Measurements from ENCODE around the gene LUZP2. TPM values are rescaled to one million over a fixed set of nuclear protein-coding genes. Genes with fewer than 3 reads are reported as not detected.
"Not testable (repeated sequence)": the region's sequence is repeated elsewhere in the genome, so short reads cannot be mapped to it uniquely, and the experiment has no call there.

The LUZP2 gene
- total RNA-seq, 1 donor from 2014 or later = 2.1 TPM

- Histone ChIP-seq H3K9ac (ENCODE audit: low read depth in 1 of 3, low read length in 3 of 3) (no peak overlapping the region), H3K27ac (ENCODE audit: low read depth, low read length) (no peak overlapping the region), H3K9me3 (ENCODE audit: control insufficient read depth in 3 of 3, low read length in 3 of 3) (no peaks in the 10 kb centered on the region), H3K4me3 (ENCODE audit: low read length in 3 of 3) (no peak overlapping the region), H3K27me3 (ENCODE audit: control insufficient read depth in 3 of 3, insufficient read depth in 3 of 3, low read length in 3 of 3) (no peaks in the 10 kb centered on the region), H3K4me1 (ENCODE audit: control insufficient read depth in 3 of 3, insufficient read depth in 3 of 3, low read length in 3 of 3) (no peaks in the 10 kb centered on the region), H3K36me3 (ENCODE audit: control insufficient read depth in 3 of 3, insufficient read depth in 3 of 3, low read length in 3 of 3) (no peaks in the 10 kb centered on the region)
Measured at GRCh38 chr11:24870048-24870447, 373.2 kb downstream of the LUZP2 start.

DNA sequence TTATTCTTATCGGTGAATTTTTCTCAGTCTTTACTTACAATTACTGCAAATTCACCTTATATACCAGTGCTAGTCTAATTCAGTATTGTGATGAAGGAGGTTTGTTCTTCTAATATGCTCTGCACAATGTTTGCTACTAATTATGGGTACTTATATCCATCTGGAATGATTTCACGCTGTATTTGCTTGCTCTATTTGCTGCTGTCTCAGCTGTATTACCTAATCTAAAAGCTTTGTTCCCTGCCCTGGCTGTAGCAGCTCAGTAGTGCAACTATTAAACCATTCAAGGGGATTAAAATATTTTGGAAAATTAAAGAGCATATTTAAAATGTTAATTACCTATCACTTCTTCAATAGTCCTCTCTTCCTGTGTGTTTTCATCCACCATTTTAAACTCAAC, 375.3 kb downstream of the LUZP2 start:
- Histone ChIP-seq H3K9ac (ENCODE audit: low read depth in 1 of 3, low read length in 3 of 3) (no peak overlapping the region), H3K9me3 (ENCODE audit: control insufficient read depth in 3 of 3, low read length in 3 of 3) (no peaks in the 10 kb centered on the region), H3K4me3 (ENCODE audit: low read length in 3 of 3) (no peak overlapping the region), H3K4me1 (ENCODE audit: control insufficient read depth in 3 of 3, insufficient read depth in 3 of 3, low read length in 3 of 3) (no peaks in the 10 kb centered on the region), H3K27me3 (ENCODE audit: control insufficient read depth in 3 of 3, insufficient read depth in 3 of 3, low read length in 3 of 3) (no peaks in the 10 kb centered on the region), H3K27ac (ENCODE audit: low read depth, low read length) (no peak overlapping the region), H3K36me3 (ENCODE audit: control insufficient read depth in 3 of 3, insufficient read depth in 3 of 3, low read length in 3 of 3) (no peaks in the 10 kb centered on the region)

DNA sequence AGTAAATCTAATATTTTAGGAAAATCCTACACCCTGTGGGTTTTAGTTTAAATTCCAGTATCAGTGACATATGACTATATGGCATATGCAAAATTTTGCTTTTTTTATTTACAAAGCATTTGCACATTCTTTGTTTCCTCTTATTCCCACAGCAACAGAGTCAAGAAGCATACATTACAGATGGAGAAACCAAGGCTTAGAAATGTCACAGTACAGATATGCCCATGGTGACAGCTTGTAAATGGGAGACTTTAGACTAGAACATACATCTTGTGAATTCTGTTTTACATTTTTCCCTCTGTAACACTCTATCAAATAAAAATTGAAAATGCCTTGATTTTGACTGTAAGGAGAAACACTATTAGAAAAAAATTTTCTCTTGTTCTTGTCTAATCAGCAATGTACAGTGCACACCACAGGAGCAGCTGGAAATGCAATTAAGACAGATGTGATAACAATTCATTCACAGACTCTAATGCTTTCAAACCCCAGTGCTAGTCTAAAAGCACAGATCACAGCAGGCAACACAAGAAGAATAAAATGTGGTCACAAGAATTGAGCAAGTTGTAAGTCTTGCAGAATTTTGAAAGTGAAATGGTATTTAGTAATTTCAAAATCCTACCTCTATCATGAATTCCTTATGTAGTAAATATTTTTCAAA, 375.9 kb downstream of the LUZP2 start:
- H3K9me3 ChIP-seq (ENCODE audit: control insufficient read depth in 3 of 3, low read length in 3 of 3) = no peaks in the 10 kb centered on the region
- no peak overlapping the region for H3K9ac ChIP-seq (ENCODE audit: low read depth in 1 of 3, low read length in 3 of 3)
- H3K27ac ChIP-seq (ENCODE audit: low read depth, low read length) = no peak overlapping the region
- no peaks in the 10 kb centered on the region for H3K27me3 ChIP-seq (ENCODE audit: control insufficient read depth in 3 of 3, insufficient read depth in 3 of 3, low read length in 3 of 3)
- H3K4me3 ChIP-seq (ENCODE audit: low read length in 3 of 3) = no peak overlapping the region
- no peaks in the 10 kb centered on the region for H3K4me1 ChIP-seq (ENCODE audit: control insufficient read depth in 3 of 3, insufficient read depth in 3 of 3, low read length in 3 of 3)
- no peaks in the 10 kb centered on the region for H3K36me3 ChIP-seq (ENCODE audit: control insufficient read depth in 3 of 3, insufficient read depth in 3 of 3, low read length in 3 of 3)

DNA sequence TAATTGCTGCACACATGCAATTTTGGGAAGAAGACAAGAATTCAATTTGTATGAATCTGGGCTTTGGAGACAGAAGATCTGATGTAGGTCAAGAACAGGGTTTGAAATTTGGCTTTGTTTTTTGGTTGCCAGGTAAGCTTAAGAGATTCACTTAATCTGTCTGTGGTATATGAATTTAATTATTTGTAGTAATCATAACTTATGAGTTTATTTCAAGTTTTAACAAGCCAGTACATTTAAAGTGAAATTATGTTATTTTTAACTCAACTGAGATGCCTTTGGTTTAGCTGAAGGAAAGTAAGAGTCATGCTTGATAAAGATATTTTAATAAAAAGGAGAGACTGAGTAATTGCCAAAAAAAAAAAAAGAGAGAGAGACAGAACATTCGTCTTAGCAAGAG, 384.1 kb downstream of the LUZP2 start:
- H3K9me3 ChIP-seq (ENCODE audit: control insufficient read depth in 3 of 3, low read length in 3 of 3) = no peaks in the 10 kb centered on the region
- H3K9ac ChIP-seq (ENCODE audit: low read depth in 1 of 3, low read length in 3 of 3) = no peak overlapping the region
- no peaks in the 10 kb centered on the region for H3K4me1 ChIP-seq (ENCODE audit: control insufficient read depth in 3 of 3, insufficient read depth in 3 of 3, low read length in 3 of 3)
- no peaks in the 10 kb centered on the region for H3K27me3 ChIP-seq (ENCODE audit: control insufficient read depth in 3 of 3, insufficient read depth in 3 of 3, low read length in 3 of 3)
- no peak overlapping the region for H3K27ac ChIP-seq (ENCODE audit: low read depth, low read length)
- no peaks in the 10 kb centered on the region for H3K36me3 ChIP-seq (ENCODE audit: control insufficient read depth in 3 of 3, insufficient read depth in 3 of 3, low read length in 3 of 3)
- no peak overlapping the region for H3K4me3 ChIP-seq (ENCODE audit: low read length in 3 of 3)

GRCh38 chr11:24885580-24886173, 388.8 kb downstream of the LUZP2 start:
- no peaks in the 10 kb centered on the region for H3K9me3 ChIP-seq (ENCODE audit: control insufficient read depth in 3 of 3, low read length in 3 of 3)
- no peaks in the 10 kb centered on the region for H3K4me1 ChIP-seq (ENCODE audit: control insufficient read depth in 3 of 3, insufficient read depth in 3 of 3, low read length in 3 of 3)
- H3K4me3 ChIP-seq (ENCODE audit: low read length in 3 of 3) = no peak overlapping the region
- no peaks in the 10 kb centered on the region for H3K36me3 ChIP-seq (ENCODE audit: control insufficient read depth in 3 of 3, insufficient read depth in 3 of 3, low read length in 3 of 3)
- H3K27ac ChIP-seq (ENCODE audit: low read depth, low read length) = no peak overlapping the region
- no peak overlapping the region for H3K9ac ChIP-seq (ENCODE audit: low read depth in 1 of 3, low read length in 3 of 3)
- no peaks in the 10 kb centered on the region for H3K27me3 ChIP-seq (ENCODE audit: control insufficient read depth in 3 of 3, insufficient read depth in 3 of 3, low read length in 3 of 3)

DNA sequence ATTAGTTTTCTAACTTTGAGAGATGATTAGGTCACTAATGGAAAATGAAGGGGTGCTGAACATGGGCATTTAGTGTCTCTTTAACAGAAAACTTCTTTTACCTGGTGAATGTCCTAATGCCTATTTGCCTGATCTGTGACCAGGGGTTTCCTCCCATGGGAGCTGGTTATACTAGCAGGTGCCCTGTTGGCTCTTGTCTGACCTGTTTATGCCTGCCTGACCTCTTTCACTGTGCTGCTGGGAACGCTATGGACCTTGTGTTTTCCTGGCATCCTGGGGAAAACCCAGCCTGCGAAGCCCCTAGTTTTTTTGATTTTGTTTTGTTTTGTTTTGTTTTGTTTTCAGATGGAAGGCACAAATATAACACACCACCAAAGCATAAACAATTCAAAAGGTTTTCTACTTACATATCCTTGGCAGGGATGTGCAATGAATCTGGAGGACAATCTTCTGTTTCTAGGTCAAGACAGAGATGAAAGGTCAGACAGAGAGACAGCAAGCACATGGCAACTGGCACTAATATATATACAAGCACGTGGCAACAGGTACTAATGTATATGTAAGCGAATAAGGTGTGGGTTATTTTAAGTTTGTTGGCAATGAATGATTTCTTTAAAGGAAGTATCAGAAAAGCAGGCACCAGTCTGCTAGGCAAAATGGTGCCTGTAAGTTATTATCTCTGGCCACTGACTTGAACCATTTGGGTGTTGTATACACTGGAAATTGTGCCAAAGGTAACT, 390.2 kb downstream of the LUZP2 start:
- H3K27ac ChIP-seq (ENCODE audit: low read depth, low read length) = no peak overlapping the region

GRCh38 chr11:24890426-24890825, 393.6 kb downstream of the LUZP2 start:
- Histone ChIP-seq H3K4me3 (ENCODE audit: low read length in 3 of 3) (no peak overlapping the region), H3K9me3 (ENCODE audit: control insufficient read depth in 3 of 3, low read length in 3 of 3) (no peaks in the 10 kb centered on the region), H3K27me3 (ENCODE audit: control insufficient read depth in 3 of 3, insufficient read depth in 3 of 3, low read length in 3 of 3) (no peaks in the 10 kb centered on the region), H3K9ac (ENCODE audit: low read depth in 1 of 3, low read length in 3 of 3) (no peak overlapping the region), H3K27ac (ENCODE audit: low read depth, low read length) (no peak overlapping the region), H3K4me1 (ENCODE audit: control insufficient read depth in 3 of 3, insufficient read depth in 3 of 3, low read length in 3 of 3) (no peaks in the 10 kb centered on the region), H3K36me3 (ENCODE audit: control insufficient read depth in 3 of 3, insufficient read depth in 3 of 3, low read length in 3 of 3) (no peaks in the 10 kb centered on the region)

More for the DNA sequence above, 390.2 kb downstream of the LUZP2 start:
- Histone ChIP-seq H3K9ac (ENCODE audit: low read depth in 1 of 3, low read length in 3 of 3) (no peak overlapping the region), H3K36me3 (ENCODE audit: control insufficient read depth in 3 of 3, insufficient read depth in 3 of 3, low read length in 3 of 3) (no peaks in the 10 kb centered on the region), H3K4me3 (ENCODE audit: low read length in 3 of 3) (no peak overlapping the region), H3K27me3 (ENCODE audit: control insufficient read depth in 3 of 3, insufficient read depth in 3 of 3, low read length in 3 of 3) (no peaks in the 10 kb centered on the region), H3K9me3 (ENCODE audit: control insufficient read depth in 3 of 3, low read length in 3 of 3) (no peaks in the 10 kb centered on the region), H3K4me1 (ENCODE audit: control insufficient read depth in 3 of 3, insufficient read depth in 3 of 3, low read length in 3 of 3) (no peaks in the 10 kb centered on the region)

GRCh38 chr11:24891845-24892492, 395.1 kb downstream of the LUZP2 start:
- H3K27ac ChIP-seq (ENCODE audit: low read depth, low read length); H3K9ac ChIP-seq (ENCODE audit: low read depth in 1 of 3, low read length in 3 of 3); H3K4me1 ChIP-seq (ENCODE audit: control insufficient read depth in 3 of 3, insufficient read depth in 3 of 3, low read length in 3 of 3); H3K9me3 ChIP-seq (ENCODE audit: control insufficient read depth in 3 of 3, low read length in 3 of 3); H3K4me3 ChIP-seq (ENCODE audit: low read length in 3 of 3); H3K36me3 ChIP-seq (ENCODE audit: control insufficient read depth in 3 of 3, insufficient read depth in 3 of 3, low read length in 3 of 3); H3K27me3 ChIP-seq (ENCODE audit: control insufficient read depth in 3 of 3, insufficient read depth in 3 of 3, low read length in 3 of 3): not testable (repeated sequence)

- Histone ChIP-seq H3K9ac (ENCODE audit: low read depth in 1 of 3, low read length in 3 of 3) (no peak overlapping the region), H3K27me3 (ENCODE audit: control insufficient read depth in 3 of 3, insufficient read depth in 3 of 3, low read length in 3 of 3) (no peaks in the 10 kb centered on the region), H3K4me3 (ENCODE audit: low read length in 3 of 3) (no peak overlapping the region), H3K4me1 (ENCODE audit: control insufficient read depth in 3 of 3, insufficient read depth in 3 of 3, low read length in 3 of 3) (no peaks in the 10 kb centered on the region), H3K9me3 (ENCODE audit: control insufficient read depth in 3 of 3, low read length in 3 of 3) (no peaks in the 10 kb centered on the region), H3K36me3 (ENCODE audit: control insufficient read depth in 3 of 3, insufficient read depth in 3 of 3, low read length in 3 of 3) (no peaks in the 10 kb centered on the region), H3K27ac (ENCODE audit: low read depth, low read length) (no peak overlapping the region)
Measured at GRCh38 chr11:24896118-24896835, 399.4 kb downstream of the LUZP2 start.

All from skeletal muscle tissue (tissue), 4 donors.